HG02938 (cell line): ENCODE measurements around the gene ERVK3-1.
A peak's percentile ranks its signal among the peaks of the same experiment; 100 is the strongest.
"Not testable (repeated sequence)": the region's sequence is repeated elsewhere in the genome, so short reads cannot be mapped to it uniquely, and the experiment has no call there.

Source experiments
- ATAC-seq: cut with Tn5 transposase; IDR thresholded peaks from one replicate; pipeline ENCODE4 v1.9.1; 2021; ENCODE audit warnings: mild to moderate bottlenecking, moderate library complexity; ENCODE audit not compliant: unreplicated experiment

Gene ERVK3-1

GRCh38 chr19:58304255-58304654 lies 922 bp upstream of the ERVK3-1 start:
- no peak for ATAC-seq

GRCh38 chr19:58304748-58305064 lies 471 bp upstream of the ERVK3-1 start:
- ATAC-seq = no peak

- ATAC-seq = no peak
These were observed 751 bp downstream of the ERVK3-1 start for GRCh38 chr19:58305932-58306323.

DNA sequence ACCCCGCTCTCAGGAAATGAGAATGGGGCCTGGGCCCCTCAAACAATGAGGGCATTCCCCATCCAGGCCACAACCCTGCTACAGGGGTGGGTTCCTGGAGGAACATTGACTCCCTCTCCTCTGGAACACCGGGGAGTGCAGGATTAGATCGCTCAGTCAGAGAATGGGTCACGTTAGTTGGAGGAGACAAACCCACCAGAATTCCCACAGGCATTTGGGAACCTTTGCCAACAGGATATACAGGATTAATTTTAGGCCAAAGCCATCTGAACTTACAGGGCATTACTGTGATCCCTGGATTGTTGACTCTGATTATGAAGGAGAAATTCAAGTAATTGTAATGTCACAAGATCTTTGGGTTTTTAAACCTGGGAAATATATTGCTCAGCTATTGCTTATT lies 2.6 kb downstream of the ERVK3-1 start:
- ATAC-seq = no peak

GRCh38 chr19:58310685-58311084 lies 5.5 kb downstream of the ERVK3-1 start:
- ATAC-seq = not testable (repeated sequence)

DNA sequence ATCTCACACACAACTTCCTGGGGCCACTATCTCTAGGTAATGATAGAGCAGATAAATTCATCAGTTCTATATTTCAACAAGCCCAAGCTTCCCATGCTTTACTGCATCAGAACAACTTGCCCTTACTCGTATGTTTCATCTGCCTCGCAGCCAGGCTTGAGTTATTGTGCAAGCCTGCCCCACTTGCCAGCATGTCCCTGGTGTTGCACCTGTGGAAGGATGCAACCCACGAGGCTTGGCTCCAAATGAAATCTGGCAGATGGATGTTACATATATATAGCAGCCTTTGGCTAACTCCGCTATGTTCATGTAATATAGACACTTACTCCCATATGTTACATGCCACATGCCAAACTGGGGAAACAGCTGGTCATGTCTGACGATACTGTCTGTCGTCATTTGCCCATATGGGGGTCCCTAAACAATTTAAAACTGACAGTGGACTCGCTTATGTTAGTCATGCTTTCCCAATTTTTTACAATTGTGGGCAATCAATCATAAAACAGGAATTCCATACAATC lies 6.2 kb downstream of the ERVK3-1 start:
- no peak for ATAC-seq

- ATAC-seq = no peak
These were observed 10.4 kb downstream of the ERVK3-1 start for GRCh38 chr19:58315580-58315979.

DNA sequence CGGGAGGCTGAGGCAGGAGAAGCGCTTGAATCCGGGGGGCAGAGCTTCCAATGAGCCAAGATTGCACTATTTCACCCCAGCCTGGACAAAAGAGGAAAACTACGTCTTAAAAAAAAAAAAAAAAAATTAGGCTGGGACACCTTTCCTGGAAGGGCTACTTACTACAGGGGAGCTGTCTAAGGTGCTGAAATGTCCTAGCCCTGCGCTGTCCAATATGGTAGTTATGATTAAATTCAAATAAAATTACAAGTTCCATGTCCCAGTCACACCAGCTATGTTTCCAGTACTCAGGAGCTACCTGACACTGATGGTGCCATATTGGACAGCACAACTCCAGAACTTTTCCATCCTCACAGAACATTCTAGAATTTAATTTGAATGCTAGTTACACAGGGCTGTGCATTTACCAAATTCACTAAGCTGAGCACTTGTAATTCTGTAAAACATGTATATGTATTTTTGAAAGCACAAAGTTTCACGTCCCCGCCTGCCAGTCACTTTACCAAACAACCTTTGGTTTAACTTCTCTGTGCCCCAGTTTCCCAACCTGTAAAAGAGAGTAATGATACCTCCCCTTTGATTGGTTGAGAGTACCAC lies 12.4 kb downstream of the ERVK3-1 start:
- no peak for ATAC-seq

- ATAC-seq = no peak
These were observed 13.1 kb downstream of the ERVK3-1 start for GRCh38 chr19:58318297-58318696.

DNA sequence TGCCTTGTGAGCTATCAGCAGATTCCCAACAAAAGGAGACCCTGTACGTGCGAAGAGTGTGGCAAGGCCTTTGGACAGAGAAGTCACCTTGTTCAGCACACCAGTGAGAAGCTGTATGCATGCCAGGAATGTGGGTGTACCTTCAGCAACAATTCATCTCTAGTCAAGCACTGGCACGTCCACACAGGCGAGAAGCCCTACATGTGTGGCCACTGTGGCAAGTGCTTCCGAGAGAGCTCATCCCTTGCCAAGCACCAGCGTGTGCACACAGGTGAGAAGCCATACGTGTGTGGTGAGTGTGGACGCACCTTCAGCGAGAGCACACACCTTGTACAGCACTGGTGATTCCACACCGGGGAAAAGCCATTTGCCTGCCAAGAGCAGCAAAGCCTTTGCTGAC lies 14.1 kb downstream of the ERVK3-1 start:
- ATAC-seq = no peak

DNA sequence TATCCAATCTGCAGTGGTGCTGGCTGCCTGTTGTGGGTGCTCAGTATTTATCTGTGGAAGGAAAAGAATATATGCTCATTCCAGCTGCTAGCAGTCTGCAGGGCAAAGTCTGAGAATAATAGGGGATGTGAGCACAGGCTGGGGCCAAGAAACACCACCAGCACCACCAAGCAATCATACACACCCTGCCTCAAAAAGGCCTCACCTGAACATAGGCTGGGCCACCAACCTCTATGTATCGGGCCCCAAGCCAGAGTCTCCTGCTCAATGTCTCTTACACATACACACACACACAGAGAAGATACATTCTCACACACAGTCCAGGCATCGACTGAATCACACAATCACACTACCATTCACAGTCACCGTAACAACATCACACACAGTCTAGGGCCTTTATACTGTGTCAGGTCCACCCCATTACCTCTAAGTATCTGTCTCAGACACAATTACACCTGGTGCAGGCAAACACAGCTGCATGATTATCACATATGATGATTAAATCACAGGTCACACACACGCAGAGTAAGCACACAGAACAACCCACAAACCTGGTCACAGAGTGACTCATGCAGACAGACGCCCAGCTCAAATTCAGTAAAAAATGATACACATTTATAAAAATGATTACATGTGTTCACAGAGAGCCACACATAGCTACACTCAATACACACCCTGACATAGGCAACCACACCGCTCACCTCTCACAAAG lies 20.3 kb downstream of the ERVK3-1 start:
- ATAC-seq = no peak

DNA sequence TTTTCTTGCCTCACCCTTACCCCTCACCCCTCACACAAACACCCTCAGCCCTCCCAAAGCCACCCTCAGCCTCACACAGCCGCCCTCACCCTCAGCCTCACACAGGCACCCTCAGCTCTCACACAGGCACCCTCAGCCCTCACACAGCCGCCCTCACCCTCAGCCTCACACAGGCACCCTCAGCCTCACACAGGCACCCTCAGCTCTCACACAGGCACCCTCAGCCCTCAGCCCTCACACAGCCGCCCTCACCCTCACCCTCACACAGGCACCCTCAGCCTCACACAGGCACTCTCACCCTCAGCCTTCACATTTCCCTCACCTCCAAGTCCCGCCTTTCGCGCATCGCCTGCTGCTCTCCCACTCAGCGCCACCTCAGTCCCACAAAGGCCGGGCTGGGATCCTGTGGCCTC lies 21.3 kb downstream of the ERVK3-1 start:
- no peak for ATAC-seq

DNA sequence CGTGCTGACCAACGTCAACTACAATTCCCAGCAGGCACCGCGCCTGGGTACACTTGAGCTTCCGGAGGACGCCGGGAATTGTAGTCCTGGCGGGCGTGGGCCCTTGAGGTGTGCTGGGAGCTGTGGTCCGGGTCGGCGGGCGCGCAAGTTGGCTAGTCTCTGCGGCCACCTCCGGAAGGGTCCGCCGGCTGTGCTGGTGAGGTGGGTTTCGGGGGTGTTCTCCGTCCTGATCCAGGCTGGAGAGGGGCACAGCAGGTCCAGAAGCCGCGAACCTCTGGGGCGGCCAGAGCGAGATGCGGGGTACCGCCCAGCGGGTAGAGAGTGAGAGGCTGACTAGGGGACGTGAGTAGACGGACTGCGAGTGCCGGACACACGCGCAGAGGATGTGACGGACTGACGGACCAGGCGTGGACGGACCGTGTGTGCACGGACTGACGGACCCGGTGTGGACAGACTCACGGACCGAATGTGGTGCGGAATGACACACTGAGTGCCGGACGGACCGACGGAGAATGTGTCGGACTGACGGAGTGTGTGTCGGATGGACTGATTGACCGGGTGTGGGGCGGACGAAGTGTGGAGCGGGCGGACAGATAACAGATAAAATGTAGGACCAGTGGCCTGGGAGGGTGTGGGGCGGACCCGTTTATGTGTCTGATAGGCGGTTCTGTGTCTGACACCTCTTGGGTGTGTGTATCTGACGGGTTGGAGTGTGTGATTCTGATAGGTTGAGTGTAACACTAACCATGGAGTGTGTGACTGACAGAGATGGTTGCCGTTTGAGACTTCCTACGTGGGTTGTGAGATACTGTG lies 21.9 kb downstream of the ERVK3-1 start, which contains the start of gene ZSCAN22:
Gene ZSCAN22, plus strand, starts transcription at position 81 of the 813 bp plus-strand sequence. CDS start 7,809 bp downstream, outside the sequence.
- ATAC-seq = peak; percentile 74

DNA sequence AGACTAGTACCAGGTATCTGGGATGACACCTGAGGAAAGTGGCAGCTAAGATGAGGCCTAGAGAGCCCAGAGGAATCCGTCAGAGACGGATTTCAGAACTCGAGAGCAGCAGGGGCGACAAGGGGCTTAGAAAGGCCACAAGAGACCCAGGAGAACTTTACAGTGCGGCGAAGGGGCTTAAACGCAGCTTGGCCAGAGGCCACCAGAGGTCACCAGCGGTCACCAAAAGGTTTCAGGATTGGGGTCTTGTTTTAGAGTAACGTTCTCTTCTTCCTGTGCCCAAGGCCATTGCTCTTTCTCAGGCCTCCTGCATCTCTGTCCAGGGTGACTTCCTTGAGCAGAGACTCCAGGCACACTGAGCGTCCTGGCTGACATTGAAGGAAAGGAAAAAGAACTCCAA lies 23.8 kb downstream of the ERVK3-1 start:
- no peak for ATAC-seq

DNA sequence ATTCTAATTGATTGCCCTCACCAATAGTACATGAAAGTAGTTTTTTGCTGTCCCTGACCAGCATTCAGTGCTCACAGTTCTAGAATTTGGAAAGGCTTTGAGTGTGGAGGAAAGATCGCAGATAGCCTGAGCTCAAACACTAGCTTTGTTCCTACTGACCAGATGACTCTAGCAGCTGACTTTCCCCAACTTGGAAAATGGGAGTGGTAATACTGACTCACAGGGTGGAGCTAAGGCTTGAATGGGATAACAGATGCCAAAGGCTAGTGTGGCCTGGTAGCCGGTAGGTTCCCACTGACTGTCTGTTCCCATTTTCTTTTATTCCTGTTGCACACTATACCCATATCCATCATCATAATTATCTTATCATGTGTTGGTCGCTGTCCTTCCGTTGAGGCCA lies 25.3 kb downstream of the ERVK3-1 start:
- ATAC-seq = no peak

- ATAC-seq = no peak
These were observed 27.5 kb downstream of the ERVK3-1 start for GRCh38 chr19:58332697-58333096.

DNA sequence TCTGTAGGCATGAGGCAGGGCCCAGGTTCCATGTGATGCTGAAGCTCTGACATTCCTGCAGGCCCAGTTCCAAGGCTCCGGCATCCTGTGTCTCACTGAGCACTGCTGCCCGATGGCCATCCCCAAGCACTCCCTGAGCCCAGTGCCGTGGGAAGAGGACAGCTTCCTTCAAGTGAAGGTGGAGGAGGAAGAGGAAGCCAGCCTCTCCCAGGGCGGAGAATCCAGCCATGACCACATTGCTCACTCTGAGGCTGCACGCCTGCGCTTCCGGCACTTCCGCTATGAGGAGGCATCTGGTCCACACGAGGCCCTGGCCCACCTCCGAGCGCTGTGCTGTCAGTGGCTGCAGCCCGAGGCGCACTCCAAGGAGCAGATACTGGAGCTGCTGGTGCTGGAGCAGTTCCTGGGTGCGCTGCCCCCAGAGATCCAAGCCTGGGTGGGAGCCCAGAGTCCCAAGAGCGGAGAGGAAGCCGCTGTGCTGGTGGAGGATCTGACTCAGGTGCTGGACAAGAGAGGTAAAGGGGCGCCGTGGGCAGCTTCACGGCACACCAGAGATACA lies 29.6 kb downstream of the ERVK3-1 start:
- no peak for ATAC-seq

DNA sequence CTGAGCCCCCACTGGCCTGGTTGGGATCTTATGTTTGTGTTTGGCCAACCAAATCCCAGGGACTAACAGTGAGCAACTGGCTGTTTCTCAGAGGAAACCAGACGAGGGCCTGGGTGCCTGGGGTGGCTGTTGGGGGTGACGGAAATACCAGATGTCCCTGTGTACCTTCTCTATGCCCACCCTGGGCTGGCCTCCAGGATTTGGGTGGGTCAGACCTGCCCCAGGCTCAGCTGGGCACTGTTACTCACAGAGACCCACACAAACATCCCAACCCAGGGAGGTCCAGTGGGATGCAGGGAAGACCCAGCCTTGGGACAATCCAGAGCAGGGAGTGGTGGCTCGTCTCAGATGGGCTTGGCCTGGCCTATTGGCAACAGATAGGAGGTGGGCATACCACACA lies 30.5 kb downstream of the ERVK3-1 start:
- no peak for ATAC-seq

GRCh38 chr19:58336216-58336615 lies 31.0 kb downstream of the ERVK3-1 start:
- no peak for ATAC-seq

- ATAC-seq = no peak
These were observed 31.6 kb downstream of the ERVK3-1 start for GRCh38 chr19:58336820-58337219.

- ATAC-seq = no peak
These were observed 33.2 kb downstream of the ERVK3-1 start for GRCh38 chr19:58338336-58338735.
